ENCODE measurements around the gene C1orf35. TPM values are rescaled to one million over a fixed set of nuclear protein-coding genes. Genes with fewer than 3 reads are reported as not detected.

The C1orf35 gene
- total and polyA plus RNA-seq, 2 experiments from 2014 or later: 36.2 to 43.7 TPM

DNA sequence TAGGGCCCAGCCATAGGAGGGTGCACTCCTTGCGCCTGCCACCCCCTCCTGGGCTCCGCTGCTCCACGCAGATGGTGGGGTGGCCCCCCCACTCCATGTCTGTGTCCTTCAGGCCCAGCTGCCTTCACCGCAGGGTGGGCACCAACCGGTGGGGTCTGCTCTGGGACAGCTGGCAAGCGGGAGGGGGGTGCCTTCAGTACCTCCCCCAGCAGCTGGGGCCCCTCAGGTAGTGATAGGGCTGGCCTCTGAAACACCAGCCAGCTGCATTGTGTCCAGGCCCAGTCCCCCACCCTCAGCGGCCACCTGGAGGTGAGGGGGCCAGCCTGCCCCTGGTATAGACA lies 47.0 kb upstream of the C1orf35 start:
- Histone ChIP-seq H3K27me3 (no peaks in the 10 kb centered on the region), H3K4me1 (ENCODE audit: low read depth) (peaks cover 2% of the 10 kb centered on the region), H3K36me3 (no peaks in the 10 kb centered on the region), H3K27ac (peak overlapping the region; percentile 34), H3K9me3 (ENCODE audit: low read depth) (no peaks in the 10 kb centered on the region), H3K4me3 (no peak overlapping the region)
- no peak for DNase-seq (ENCODE audit: low read depth in 1 of 2, low spot score in 1 of 2)
- no peak for TF ChIP-seq CTCF (IDR thresholded peaks at IDR 0.05; ENCODE audit: low read depth, low read length)

GRCh38 chr1:228149406-228150119 lies 46.4 kb upstream of the C1orf35 start, which contains the start of gene GJC2:
TSS of gene GJC2 (plus strand) at chr1:228149930. CDS start at chr1:228157759, 7,829 bp downstream.
- Histone ChIP-seq H3K9me3 (ENCODE audit: low read depth) (no peaks in the 10 kb centered on the region), H3K4me3 (no peak within 1 kb of the TSS), H3K27ac (peak within 1 kb of the TSS; percentile 34), H3K4me1 (ENCODE audit: low read depth) (no peaks in the 10 kb centered on the region), H3K36me3 (no peaks in the 10 kb centered on the region), H3K27me3 (no peaks in the 10 kb centered on the region)
- DNase-seq (ENCODE audit: low read depth in 1 of 2, low spot score in 1 of 2): peak; percentile 36 to 53
- no peak for TF ChIP-seq CTCF (IDR thresholded peaks at IDR 0.05; ENCODE audit: low read depth, low read length)

DNA sequence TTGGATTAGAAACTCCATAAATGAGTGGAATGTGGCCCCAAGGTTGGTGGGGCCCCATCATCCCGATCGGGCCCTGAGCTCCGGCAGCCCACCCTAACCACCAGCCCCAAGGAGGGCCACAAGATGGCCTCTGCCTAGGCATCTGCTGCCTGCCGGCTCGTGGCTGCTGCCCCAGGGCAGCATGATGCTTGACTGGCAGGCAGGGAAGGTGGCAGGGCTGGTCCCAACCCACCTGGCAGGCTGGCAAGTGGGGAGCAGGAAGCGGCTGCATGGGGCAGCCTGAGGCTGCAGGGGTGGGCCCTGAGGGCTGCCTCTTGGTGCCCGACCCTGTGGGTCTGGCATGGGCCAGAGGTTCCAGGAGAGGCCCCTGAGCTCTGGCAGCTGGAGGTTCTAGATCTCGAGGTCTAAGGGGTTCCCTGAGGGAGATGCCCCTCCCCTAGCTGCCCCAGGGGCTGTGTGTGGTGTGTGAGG lies 45.8 kb upstream of the C1orf35 start:
- H3K36me3 ChIP-seq: no peaks in the 10 kb centered on the region
- H3K27ac ChIP-seq: no peak overlapping the region
- H3K27me3 ChIP-seq: no peaks in the 10 kb centered on the region
- no peak overlapping the region for H3K4me3 ChIP-seq
- TF ChIP-seq CTCF (IDR thresholded peaks at IDR 0.05; ENCODE audit: low read depth, low read length): no peak
- no peaks in the 10 kb centered on the region for H3K4me1 ChIP-seq (ENCODE audit: low read depth)
- no peaks in the 10 kb centered on the region for H3K9me3 ChIP-seq (ENCODE audit: low read depth)
- DNase-seq (ENCODE audit: low read depth in 1 of 2, low spot score in 1 of 2): no peak

DNA sequence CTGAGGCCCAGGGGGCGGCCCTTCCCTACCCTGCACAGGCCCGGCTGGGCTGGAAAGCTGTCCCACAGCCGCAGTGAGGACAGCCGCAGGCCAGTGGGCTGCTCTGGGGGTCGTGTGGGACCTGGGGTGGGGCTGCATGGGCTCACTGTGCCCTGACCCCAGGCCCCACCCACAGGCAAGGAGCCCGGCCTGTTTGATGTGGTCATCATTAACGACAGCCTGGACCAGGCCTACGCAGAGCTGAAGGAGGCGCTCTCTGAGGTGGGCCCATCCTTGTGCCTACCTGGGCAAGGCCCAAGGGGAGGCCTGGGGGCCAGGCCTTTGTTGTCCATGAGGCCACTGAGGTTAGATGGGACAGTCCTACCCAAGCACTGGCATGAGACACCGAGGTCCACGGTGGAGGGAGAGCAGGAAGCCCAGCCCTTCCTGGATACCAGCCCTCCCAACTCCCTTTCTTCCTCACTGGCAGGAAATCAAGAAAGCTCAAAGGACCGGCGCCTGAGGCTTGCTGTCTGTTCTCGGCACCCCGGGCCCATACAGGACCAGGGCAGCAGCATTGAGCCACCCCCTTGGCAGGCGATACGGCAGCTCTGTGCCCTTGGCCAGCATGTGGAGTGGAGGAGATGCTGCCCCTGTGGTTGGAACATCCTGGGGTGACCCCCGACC lies 45.2 kb upstream of the C1orf35 start:
- Histone ChIP-seq H3K27me3 (no peaks in the 10 kb centered on the region), H3K36me3 (no peaks in the 10 kb centered on the region), H3K27ac (no peak overlapping the region), H3K9me3 (ENCODE audit: low read depth) (no peaks in the 10 kb centered on the region), H3K4me3 (no peak overlapping the region), H3K4me1 (ENCODE audit: low read depth) (no peaks in the 10 kb centered on the region)
- no peak for TF ChIP-seq CTCF (IDR thresholded peaks at IDR 0.05; ENCODE audit: low read depth, low read length)
- peak in 1 of 2 donors; percentile 53 for DNase-seq (ENCODE audit: low read depth in 1 of 2, low spot score in 1 of 2)

- no peaks in the 10 kb centered on the region for H3K27me3 ChIP-seq
- no peaks in the 10 kb centered on the region for H3K4me1 ChIP-seq (ENCODE audit: low read depth)
- no peaks in the 10 kb centered on the region for H3K36me3 ChIP-seq
- TF ChIP-seq CTCF (IDR thresholded peaks at IDR 0.05; ENCODE audit: low read depth, low read length): no peak
- no peak overlapping the region for H3K4me3 ChIP-seq
- no peak overlapping the region for H3K27ac ChIP-seq
- no peaks in the 10 kb centered on the region for H3K9me3 ChIP-seq (ENCODE audit: low read depth)
- no peak for DNase-seq (ENCODE audit: low read depth in 1 of 2, low spot score in 1 of 2)
Measured at GRCh38 chr1:228147768-228148167, 44.6 kb upstream of the C1orf35 start.
